NB4 (cell line): Measurements from ENCODE around the gene PSMD4.
A peak's percentile ranks its signal among the peaks of the same experiment; 100 is the strongest.

Source experiments
- CTCF ChIP-seq: IDR thresholded peaks from one replicate; pipeline ENCODE4 v1.5.1; 2012; ENCODE audit warnings: low read depth, low read length
- POLR2A ChIP-seq: IDR thresholded peaks from 2 replicates; pipeline ENCODE4 v1.6.1; 2011; ENCODE audit warnings: mild to moderate bottlenecking; ENCODE audit not compliant: insufficient read length; ENCODE audit errors: extremely low read depth

- no peak for TF ChIP-seq CTCF
- peak; percentile 95 for TF ChIP-seq POLR2A
Observed at GRCh38 chr1:151254217-151255213, at the start of gene PSMD4.
